ENCODE data around the gene ERI3.

DNA sequence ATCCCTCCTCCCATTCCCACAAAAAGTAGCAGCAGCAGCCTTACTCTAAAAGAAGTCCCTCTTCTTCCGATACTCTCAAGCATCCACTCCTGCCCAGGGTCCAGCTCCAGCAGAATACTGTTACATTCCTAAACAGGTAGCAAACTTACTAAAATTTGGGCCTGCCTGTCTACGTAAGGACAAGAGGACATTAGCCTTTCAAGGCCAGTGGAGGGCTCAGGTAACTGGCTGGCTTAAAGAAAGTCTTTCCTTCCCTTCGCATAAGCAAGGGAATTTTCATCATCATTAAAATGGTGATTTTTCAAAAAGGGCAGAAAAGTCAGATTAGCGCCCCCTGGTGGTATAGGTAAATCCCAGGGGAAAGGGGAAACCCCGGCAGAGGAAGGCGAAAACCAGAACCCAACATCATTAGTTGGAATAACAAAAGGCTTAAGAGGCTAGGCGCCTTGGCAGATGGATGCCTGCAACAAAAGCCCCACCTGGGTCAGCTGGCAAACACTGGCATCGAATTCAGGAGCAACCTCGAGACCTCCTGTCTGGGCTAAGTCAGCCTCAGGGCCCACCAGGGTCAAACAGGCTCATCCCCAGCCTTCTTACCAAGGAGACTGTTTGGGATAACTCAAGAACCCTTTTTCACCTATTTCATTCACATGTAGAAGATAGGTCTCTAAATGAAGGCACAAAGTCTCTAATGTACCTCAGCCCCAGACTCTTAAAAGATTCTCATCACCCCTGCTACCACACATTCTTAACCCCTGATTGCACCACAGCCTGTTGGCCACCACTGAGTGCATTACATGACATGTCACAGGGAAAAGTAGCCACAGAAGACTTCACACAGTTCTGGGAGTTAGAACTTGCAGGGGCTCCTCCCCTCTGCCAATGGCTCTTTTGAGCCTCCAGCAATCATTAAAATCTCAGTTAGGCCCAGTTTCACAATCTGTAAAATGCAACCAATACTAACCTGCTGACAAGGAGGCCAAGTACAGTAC lies 36.7 kb downstream of the ERI3 start:
- TF ChIP-seq CTCF (CRISPR knock-in tag; IDR thresholded peaks at IDR 0.05) (peak; percentile 78), ZNF501 (CRISPR knock-in tag; IDR thresholded peaks at IDR 0.05) (no peak), BORCS8-MEF2B (CRISPR knock-in tag; IDR thresholded peaks at IDR 0.05) (no peak), ZNF724P (CRISPR knock-in tag; IDR thresholded peaks at IDR 0.05; ENCODE audit: borderline replicate concordance) (no peak)
